ENCODE results near the gene HTR6. TPM values are rescaled to one million over a fixed set of nuclear protein-coding genes. Genes with fewer than 3 reads are reported as not detected.

HTR6 gene
- total RNA-seq, 1 donor from 2014 or later = not detected

DNA sequence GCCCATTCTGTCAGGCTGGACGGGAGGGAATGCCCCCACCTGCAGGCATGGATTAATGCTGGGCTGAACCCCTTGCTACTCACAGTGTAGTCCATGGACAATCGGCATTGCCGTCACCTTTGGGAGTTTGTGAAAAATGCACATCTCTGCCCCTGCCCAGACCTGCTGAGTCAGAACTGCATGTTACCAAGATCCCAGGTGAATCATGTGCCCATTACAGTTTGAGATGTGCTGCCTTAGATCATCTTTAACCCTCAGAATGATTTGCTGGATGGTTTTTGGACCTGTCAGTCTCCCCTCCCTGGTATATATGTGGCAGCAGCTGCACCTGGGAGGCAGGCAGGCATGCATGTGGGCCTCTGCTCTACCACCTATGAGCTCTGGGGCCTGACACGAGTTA lies 15.0 kb downstream of the HTR6 start:
- H3K9me3 ChIP-seq = no peaks in the 10 kb centered on the region
- intact Hi-C loops (cut with DNase I) = no loop called here
- H3K27me3 ChIP-seq = no peaks in the 10 kb centered on the region
- TF ChIP-seq, protein P1, sequence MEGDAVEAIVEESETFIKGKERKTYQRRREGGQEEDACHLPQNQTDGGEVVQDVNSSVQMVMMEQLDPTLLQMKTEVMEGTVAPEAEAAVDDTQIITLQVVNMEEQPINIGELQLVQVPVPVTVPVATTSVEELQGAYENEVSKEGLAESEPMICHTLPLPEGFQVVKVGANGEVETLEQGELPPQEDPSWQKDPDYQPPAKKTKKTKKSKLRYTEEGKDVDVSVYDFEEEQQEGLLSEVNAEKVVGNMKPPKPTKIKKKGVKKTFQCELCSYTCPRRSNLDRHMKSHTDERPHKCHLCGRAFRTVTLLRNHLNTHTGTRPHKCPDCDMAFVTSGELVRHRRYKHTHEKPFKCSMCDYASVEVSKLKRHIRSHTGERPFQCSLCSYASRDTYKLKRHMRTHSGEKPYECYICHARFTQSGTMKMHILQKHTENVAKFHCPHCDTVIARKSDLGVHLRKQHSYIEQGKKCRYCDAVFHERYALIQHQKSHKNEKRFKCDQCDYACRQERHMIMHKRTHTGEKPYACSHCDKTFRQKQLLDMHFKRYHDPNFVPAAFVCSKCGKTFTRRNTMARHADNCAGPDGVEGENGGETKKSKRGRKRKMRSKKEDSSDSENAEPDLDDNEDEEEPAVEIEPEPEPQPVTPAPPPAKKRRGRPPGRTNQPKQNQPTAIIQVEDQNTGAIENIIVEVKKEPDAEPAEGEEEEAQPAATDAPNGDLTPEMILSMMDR (IDR thresholded peaks at IDR 0.05) = no peak
- no peak for DNase-seq (ENCODE audit: low spot score in 2 of 2)
- peaks cover 20 to 24% of the 10 kb centered on the region in 2 donors for H3K36me3 ChIP-seq
- H3K27ac ChIP-seq = no peak overlapping the region
- no peak overlapping the region for H3K4me3 ChIP-seq
- no peaks in the 10 kb centered on the region for H3K4me1 ChIP-seq

DNA sequence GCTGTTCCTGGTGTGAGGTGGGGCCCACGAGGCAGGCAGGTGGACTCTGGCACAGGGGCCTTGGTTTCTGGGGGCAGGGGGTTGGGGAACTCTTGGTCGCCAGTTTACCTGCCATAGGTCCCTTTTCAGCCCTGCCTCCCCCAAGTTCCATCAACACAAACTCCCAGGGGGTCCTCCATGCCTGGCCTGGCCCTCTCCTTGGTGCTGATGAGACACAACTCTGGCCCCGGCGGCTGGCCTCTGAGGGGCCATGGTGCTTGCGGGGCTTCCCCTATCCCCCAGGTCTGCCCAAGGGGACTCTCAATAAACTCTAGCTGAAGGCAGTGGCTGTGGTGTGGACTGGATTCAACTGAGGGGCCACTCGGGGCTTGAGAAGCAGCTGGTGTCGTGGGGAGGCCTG lies 16.0 kb downstream of the HTR6 start:
- intact Hi-C loops (cut with DNase I) = no loop called here

DNA sequence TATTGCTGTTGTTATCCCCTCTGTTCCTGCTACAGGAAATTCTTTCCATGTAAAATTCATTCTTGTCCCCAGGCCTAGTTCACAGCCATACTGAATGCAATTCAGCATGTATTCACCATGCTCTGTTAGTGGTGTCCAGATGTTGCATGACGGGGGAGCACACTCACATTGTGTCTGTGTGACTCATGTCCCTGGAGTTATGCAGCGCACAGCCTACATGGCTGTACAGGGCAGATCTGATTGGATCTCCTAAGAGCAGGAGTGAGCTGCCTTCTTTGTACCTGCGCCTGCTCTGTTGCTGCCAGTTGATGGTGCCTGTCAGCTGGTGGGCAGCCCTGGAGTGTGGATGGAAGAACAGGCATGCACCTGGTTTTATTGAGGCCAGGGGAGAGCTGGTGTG lies 17.6 kb downstream of the HTR6 start:
- no peak for DNase-seq (ENCODE audit: low spot score in 2 of 2)
- TF ChIP-seq, protein P1 (IDR thresholded peaks at IDR 0.05) = no peak
- no peak overlapping the region for H3K27ac ChIP-seq
- no peaks in the 10 kb centered on the region for H3K4me1 ChIP-seq
- intact Hi-C loops (cut with DNase I) = no loop called here
- no peaks in the 10 kb centered on the region for H3K27me3 ChIP-seq
- no peak overlapping the region for H3K4me3 ChIP-seq
- no peaks in the 10 kb centered on the region for H3K9me3 ChIP-seq
- H3K36me3 ChIP-seq = peaks cover 38 to 39% of the 10 kb centered on the region in 2 donors

More for the DNA sequence above, 16.0 kb downstream of the HTR6 start:
- Histone ChIP-seq H3K4me3 (no peak overlapping the region), H3K27ac (no peak overlapping the region), H3K9me3 (no peaks in the 10 kb centered on the region), H3K36me3 (peaks cover 26 to 28% of the 10 kb centered on the region in 2 donors), H3K4me1 (no peaks in the 10 kb centered on the region), H3K27me3 (no peaks in the 10 kb centered on the region)
- DNase-seq (ENCODE audit: low spot score in 2 of 2) = no peak
- TF ChIP-seq, protein P1 (IDR thresholded peaks at IDR 0.05) = no peak

DNA sequence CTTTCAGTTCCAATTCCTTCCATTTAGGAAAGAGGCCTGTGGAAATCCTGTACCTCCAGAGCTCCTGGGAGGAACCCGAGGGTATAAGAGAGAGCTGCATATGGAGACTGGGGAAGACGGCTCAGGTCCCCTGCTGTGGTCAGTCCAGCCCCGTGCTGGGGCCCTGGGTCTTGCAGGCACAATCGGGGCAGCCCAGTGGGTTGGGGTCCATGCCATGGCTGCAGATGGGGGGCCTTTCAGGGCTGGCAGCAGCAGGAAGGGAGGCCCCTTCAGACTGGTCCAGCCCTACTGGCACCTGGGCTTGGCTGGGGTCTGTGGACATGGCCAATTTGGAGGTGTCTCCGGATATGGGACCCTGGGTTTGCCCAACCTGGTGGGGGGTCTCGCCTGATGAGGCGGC lies 18.2 kb downstream of the HTR6 start:
- no peaks in the 10 kb centered on the region for H3K27me3 ChIP-seq
- TF ChIP-seq, protein P1 (IDR thresholded peaks at IDR 0.05) = no peak
- no peak for DNase-seq (ENCODE audit: low spot score in 2 of 2)
- H3K9me3 ChIP-seq = no peaks in the 10 kb centered on the region
- H3K27ac ChIP-seq = no peak overlapping the region
- no peaks in the 10 kb centered on the region for H3K4me1 ChIP-seq
- H3K4me3 ChIP-seq = no peak overlapping the region
- H3K36me3 ChIP-seq = peaks cover 44 to 46% of the 10 kb centered on the region in 2 donors
- intact Hi-C loops (cut with DNase I) = no loop called here

DNA sequence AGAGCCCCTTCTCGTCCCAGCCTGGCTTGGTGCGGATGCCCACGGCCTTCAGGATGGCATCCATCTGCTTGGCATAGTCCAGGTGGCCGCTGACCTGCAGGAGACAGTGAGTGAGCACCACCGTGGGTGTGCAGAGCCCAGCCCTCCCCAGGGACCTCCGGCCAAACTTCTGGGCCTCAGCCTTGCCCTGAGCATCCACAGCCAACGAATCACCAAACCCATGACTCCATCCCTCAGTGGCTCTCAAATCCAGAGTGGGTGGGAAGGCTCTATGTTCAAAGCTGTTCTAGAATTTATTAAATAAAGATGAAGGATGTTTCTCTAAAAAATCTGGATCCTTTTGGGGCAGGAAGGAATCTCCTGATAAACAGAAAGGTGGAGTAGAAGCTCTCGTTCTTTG lies 18.7 kb downstream of the HTR6 start:
- Histone ChIP-seq H3K36me3 (peaks cover 44 to 50% of the 10 kb centered on the region in 2 donors), H3K4me1 (no peaks in the 10 kb centered on the region), H3K9me3 (no peaks in the 10 kb centered on the region), H3K27me3 (no peaks in the 10 kb centered on the region), H3K27ac (no peak overlapping the region), H3K4me3 (no peak overlapping the region)
- TF ChIP-seq, protein P1 (IDR thresholded peaks at IDR 0.05) = no peak
- intact Hi-C loops (cut with DNase I) = no loop called here
- DNase-seq (ENCODE audit: low spot score in 2 of 2) = no peak

DNA sequence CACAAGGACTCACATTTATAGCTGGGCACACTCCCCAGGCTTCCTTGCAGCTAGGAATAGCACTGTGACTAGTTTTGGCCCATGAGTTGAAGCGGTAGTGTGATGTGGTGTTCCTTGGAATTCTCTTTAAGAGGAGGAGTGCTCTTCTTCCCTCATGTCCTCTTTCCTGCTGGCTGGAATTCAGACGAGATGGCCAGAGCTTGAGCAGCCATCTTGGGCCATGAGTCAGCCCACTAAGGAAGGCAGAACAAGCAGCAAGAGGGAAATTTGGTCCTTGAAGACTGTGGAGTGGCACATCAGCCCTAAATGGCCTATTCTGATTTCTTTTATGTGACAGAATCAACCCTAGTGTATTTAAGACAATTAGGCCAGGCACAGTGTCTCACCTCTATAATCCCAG lies 20.0 kb downstream of the HTR6 start:
- H3K4me3 ChIP-seq = no peak overlapping the region
- TF ChIP-seq, protein P1 (IDR thresholded peaks at IDR 0.05) = no peak
- peaks cover 48 to 51% of the 10 kb centered on the region in 2 donors for H3K36me3 ChIP-seq
- H3K4me1 ChIP-seq = no peaks in the 10 kb centered on the region
- no peaks in the 10 kb centered on the region for H3K9me3 ChIP-seq
- intact Hi-C loops (cut with DNase I) = no loop called here
- H3K27me3 ChIP-seq = no peaks in the 10 kb centered on the region
- no peak for DNase-seq (ENCODE audit: low spot score in 2 of 2)
- H3K27ac ChIP-seq = no peak overlapping the region

Measured in ascending aorta (tissue), 2 donors.